GM21390 (cell line): ENCODE measurements around the gene ALDH1A3.
"Not testable (repeated sequence)": the region's sequence is repeated elsewhere in the genome, so short reads cannot be mapped to it uniquely, and the experiment has no call there.

Experiments
- ATAC-seq: cut with Tn5 transposase; IDR thresholded peaks from one replicate; pipeline ENCODE4 v1.9.1; 2021; ENCODE audit not compliant: unreplicated experiment

Gene ALDH1A3

DNA sequence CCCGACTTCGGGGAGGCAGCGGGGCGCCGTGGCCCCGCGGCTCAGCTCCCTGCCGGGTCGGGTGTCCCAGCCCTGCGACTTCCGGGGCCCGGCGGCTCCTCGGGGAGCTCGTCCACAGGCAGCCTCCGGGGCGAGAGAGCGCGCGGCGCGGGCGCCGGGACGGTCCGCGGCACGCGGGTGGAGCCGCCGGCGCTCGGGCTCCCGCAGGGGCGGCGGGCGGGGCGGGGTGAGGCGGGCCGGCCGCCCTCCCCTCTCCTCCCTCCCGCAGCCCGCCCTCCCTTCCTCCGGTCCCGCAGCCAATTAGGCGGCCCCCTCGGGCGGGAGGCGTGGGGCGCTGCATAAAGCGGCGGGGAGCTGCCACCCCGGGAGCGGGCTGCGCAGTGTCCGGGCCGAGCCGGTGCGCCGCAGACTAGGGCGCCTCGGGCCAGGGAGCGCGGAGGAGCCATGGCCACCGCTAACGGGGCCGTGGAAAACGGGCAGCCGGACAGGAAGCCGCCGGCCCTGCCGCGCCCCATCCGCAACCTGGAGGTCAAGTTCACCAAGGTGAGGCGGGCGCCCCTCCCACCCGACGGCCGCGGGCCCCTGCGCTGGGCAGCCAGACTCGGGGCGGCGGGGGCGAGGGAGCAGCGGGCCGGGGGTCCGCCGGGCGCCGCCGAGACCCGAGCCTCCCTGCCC lies at the start of gene ALDH1A3:
Gene ALDH1A3, plus strand, starts transcription at position 368 of the 675 bp plus-strand sequence. Its CDS starts 77 bp downstream, at position 445.
- ATAC-seq: peak; percentile 48

- ATAC-seq: no peak
These were observed 48.2 kb upstream of the ALDH1A3 start for GRCh38 chr15:100831467-100831866.

DNA sequence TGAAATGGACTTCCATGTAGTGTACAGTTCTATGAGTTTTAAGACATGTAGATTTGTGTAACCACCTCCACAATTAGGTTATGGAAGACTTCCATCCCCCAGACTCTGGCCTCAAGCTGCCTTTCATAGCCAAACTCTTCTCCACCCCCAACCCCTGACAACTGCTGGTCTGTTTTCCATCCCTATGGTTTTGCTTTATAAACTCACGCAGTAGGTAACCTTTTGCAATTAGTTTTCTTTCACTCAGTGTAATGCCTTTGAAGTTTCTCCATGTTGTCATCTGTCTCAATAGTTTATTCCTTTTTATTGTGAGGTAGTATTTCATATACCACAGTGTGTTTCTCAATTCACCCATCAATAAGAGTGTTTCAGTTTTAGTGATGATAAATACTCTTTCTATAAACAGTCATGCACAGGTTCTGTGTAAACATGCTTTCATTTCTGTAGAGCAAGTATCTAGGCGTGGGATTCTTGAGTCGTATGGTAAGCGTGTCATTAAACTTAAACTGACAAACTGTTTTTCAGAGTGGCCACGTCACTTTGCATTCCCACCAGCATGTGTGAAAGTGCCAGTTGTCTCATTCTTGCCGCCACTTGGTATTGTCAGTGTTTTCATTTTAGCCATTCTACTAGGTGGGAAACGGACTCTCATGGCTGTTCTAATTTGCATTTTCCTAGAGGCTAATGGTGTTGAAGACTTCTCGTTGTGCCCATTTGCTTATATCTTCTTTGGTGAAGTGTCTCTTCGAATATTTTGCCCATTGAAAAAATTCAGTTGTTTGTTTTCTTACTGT lies 47.3 kb upstream of the ALDH1A3 start:
- peak; percentile 31 for ATAC-seq

GRCh38 chr15:100833417-100834389 lies 45.9 kb upstream of the ALDH1A3 start:
- peak; percentile 83 for ATAC-seq

DNA sequence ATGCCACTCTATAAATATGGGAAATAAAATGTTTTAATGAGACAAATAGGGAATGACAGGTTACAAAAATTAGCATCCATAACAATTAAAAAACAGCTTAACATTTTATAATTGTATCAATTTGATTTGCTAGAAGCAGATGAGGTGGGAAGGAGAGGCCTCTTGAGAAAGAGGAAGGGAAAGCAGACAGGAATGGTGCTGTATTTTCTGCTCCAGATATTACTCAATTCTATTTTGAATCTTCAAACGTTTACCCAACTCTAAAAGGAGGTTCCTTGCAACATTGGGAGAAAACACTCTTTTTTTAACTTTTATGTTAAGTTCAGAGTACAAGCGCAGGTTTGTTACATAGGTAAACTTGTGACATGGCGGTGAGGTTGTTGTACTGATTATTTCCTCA lies 44.9 kb upstream of the ALDH1A3 start:
- ATAC-seq: peak; percentile 29

DNA sequence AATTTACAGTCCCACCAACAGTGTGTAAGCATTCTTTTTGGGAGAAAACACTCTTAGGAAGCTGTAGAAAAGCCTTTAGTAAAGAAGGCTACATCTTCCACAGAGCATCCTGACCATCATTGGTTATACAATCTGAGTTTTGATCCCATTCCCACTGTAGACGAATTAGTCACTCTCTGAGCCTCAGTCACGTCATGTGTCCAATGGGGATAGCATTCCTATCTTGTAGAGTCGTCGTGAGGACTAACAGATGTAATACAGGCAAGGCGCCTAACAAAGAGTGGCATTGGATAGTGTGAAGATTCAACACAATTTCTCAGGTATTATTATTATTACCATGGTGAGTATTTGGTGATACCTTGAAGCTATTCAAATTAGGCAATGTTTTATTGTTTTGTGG lies 44.0 kb upstream of the ALDH1A3 start:
- ATAC-seq: no peak

DNA sequence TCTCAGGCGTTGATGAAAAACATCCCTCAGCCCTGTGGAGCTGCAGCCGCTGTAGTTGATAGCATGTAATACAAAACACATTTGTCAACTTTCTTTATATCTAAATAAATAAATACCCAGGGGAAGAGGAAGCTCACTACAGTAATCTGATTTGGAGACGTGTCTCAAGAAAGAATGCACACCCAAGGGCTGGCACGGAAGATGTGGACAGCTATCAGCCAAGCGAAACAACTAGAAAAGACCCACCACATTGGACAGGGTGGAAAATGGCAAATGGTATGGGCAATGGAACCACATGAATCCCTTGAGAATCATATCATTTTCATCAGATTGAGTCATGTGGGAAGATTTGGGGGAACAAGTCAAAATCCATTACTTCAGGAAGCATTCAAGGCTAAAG lies 43.1 kb upstream of the ALDH1A3 start:
- no peak for ATAC-seq

- no peak for ATAC-seq
These were observed 38.2 kb upstream of the ALDH1A3 start for GRCh38 chr15:100841426-100841825.

DNA sequence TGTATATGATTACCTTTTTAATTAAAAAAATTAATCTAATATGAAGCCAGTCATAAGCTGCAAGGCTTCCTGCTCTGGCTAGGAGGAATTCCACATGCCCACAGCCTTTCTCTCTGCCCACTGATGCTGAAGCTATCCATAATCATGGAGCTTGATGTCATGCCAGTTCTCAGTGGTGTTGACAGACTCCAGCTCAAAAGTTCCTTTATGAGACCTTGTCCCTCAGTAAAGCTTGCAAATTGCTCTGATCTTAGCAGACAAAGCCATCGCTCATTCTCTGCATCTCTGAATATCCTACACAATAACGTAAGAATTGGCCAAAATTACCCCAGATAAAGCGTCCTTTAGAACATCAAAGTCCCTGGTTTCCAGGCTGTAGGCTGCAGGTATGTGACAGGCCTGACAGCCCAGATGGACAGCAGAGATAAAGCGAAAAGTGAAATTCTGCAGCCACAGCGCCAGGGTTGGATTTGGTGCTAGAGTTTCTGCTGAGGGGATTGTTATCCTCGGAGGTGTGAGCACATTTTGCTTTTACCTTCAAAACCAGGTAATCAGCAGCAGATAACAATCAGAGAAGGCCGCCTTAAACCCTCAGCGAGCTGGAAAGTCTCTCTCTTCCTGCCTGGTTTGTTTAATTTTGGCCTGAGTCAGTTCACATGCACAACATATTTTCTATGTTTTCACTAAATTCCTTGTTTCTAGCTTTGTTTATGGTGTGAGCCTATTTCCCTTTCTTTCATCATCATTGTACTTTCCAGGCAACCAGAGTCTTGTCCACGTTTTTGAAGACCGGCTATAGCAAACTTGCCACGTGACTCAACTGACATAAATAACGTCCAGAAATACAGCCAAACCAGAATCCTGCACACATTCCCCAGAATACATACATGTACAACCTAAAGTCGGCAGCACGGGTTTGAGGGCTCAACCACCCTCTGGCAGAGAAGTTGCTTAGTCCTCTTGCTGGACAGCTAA lies 36.6 kb upstream of the ALDH1A3 start:
- no peak for ATAC-seq

- ATAC-seq: no peak
These were observed 35.5 kb upstream of the ALDH1A3 start for GRCh38 chr15:100844167-100844566.

- no peak for ATAC-seq
These were observed 34.9 kb upstream of the ALDH1A3 start for GRCh38 chr15:100844778-100845177.

GRCh38 chr15:100847194-100847593 lies 32.4 kb upstream of the ALDH1A3 start:
- no peak for ATAC-seq

- peak; percentile 89 for ATAC-seq
These were observed 30.4 kb upstream of the ALDH1A3 start for GRCh38 chr15:100849021-100849854.

- ATAC-seq: no peak
These were observed 29.8 kb upstream of the ALDH1A3 start for GRCh38 chr15:100849855-100850218.

GRCh38 chr15:100851428-100852015 lies 28.1 kb upstream of the ALDH1A3 start:
- not testable (repeated sequence) for ATAC-seq

GRCh38 chr15:100852630-100853029 lies 27.0 kb upstream of the ALDH1A3 start:
- no peak for ATAC-seq

DNA sequence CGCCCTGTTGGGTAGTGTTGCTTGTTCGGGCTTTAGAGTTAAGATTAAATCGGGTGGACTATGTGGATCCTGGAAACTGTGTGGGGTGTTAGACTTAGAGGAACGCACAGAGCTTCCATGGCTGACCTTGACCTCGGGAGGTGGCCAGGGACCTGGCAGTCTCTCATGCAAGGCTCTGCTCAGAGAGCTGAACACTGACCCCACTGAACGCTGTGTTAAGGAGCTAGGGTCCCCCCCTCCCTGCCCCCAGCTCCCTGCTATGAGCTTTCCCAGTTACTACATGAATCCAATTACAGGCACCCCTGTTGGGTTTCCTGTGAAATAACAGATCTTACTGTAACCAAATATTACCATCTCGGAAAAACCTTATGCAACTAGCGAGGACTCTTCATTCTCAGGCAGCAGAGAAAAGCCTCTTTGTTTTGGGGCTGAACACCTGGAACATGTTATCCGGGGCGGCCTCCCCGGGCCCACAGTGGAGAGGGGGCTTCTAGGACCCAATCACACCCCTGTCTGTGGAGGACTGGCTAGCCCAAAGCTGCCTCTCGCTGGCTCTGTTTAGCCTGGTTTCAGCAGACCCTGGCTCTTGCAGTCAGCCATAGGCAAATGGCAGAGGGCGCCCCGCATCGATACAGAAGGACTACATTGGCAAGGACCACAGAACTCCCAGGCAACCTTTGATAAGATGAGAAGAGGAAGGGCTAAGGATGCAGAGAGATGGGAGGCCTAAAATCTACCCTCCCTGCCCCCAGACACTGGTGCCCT lies 25.8 kb upstream of the ALDH1A3 start:
- ATAC-seq: no peak

GRCh38 chr15:100856867-100857266 lies 22.8 kb upstream of the ALDH1A3 start:
- ATAC-seq: no peak
